ENCODE results near the gene FUS.
"Not testable (repeated sequence)": the region's sequence is repeated elsewhere in the genome, so short reads cannot be mapped to it uniquely, and the experiment has no call there.

- TF ChIP-seq CTCF, POLR2A (IDR thresholded peaks at IDR 0.05): not testable (repeated sequence)
These were observed 29.0 kb upstream of the FUS start for GRCh38 chr16:31150976-31151375.

Measured in tibial nerve (tissue), 3 donors.